ENCODE measurements around the gene EXOSC9.

The EXOSC9 gene

GRCh38 chr4:121777625-121778024 lies 23.5 kb upstream of the EXOSC9 start:
- DNase-seq (ENCODE audit: low read depth) = peak; percentile 43
- H3K4me3 ChIP-seq (ENCODE audit: low read depth, low read length) = no peak overlapping the region
- TF ChIP-seq CTCF (IDR thresholded peaks at IDR 0.05; ENCODE audit: insufficient read depth, low read depth, low read length, missing control alignments) = no peak

- no peak overlapping the region for H3K4me3 ChIP-seq (ENCODE audit: low read depth, low read length)
- no peak for DNase-seq (ENCODE audit: low read depth)
- no peak for TF ChIP-seq CTCF (IDR thresholded peaks at IDR 0.05; ENCODE audit: insufficient read depth, low read depth, low read length, missing control alignments)
Measured at GRCh38 chr4:121778991-121779628, 22.0 kb upstream of the EXOSC9 start.

GRCh38 chr4:121783210-121783609 lies 17.9 kb upstream of the EXOSC9 start:
- no peak for DNase-seq (ENCODE audit: low read depth)
- no peak for TF ChIP-seq CTCF (IDR thresholded peaks at IDR 0.05; ENCODE audit: insufficient read depth, low read depth, low read length, missing control alignments)
- no peak overlapping the region for H3K4me3 ChIP-seq (ENCODE audit: low read depth, low read length)

GRCh38 chr4:121784401-121784800 lies 16.7 kb upstream of the EXOSC9 start:
- TF ChIP-seq CTCF (IDR thresholded peaks at IDR 0.05; ENCODE audit: insufficient read depth, low read depth, low read length, missing control alignments) = no peak
- no peak overlapping the region for H3K4me3 ChIP-seq (ENCODE audit: low read depth, low read length)
- DNase-seq (ENCODE audit: low read depth) = no peak

- H3K4me3 ChIP-seq (ENCODE audit: low read depth, low read length) = no peak overlapping the region
- DNase-seq (ENCODE audit: low read depth) = no peak
- no peak for TF ChIP-seq CTCF (IDR thresholded peaks at IDR 0.05; ENCODE audit: insufficient read depth, low read depth, low read length, missing control alignments)
Measured at GRCh38 chr4:121784975-121785374, 16.1 kb upstream of the EXOSC9 start.

- TF ChIP-seq CTCF (IDR thresholded peaks at IDR 0.05; ENCODE audit: insufficient read depth, low read depth, low read length, missing control alignments) = no peak
- H3K4me3 ChIP-seq (ENCODE audit: low read depth, low read length) = no peak overlapping the region
- no peak for DNase-seq (ENCODE audit: low read depth)
Measured at GRCh38 chr4:121785479-121785878, 15.6 kb upstream of the EXOSC9 start.

GRCh38 chr4:121786221-121786620 lies 14.9 kb upstream of the EXOSC9 start:
- H3K4me3 ChIP-seq (ENCODE audit: low read depth, low read length) = no peak overlapping the region
- DNase-seq (ENCODE audit: low read depth) = no peak
- no peak for TF ChIP-seq CTCF (IDR thresholded peaks at IDR 0.05; ENCODE audit: insufficient read depth, low read depth, low read length, missing control alignments)
